ENCODE data around the gene LDB2. TPM values are rescaled to one million over a fixed set of nuclear protein-coding genes. Genes with fewer than 3 reads are reported as not detected.

LDB2 gene
- total and polyA plus RNA-seq, 2 donors (not counting 1 experiment from before 2014, with no cell fraction given), result not detected

GRCh38 chr4:16790508-16790907 lies 107.9 kb downstream of the LDB2 start:
- Mint-ChIP-seq H3K4me3 (no peak overlapping the region), H3K27me3 (no peaks in the 10 kb centered on the region), H3K9me3 (ENCODE audit: insufficient read depth) (no peaks in the 10 kb centered on the region), H3K4me1 (no peaks in the 10 kb centered on the region), H3K27ac (no peak overlapping the region)
- H3K4me3 ChIP-seq (ENCODE audit: control extremely low read depth in 1 of 5, extremely low read depth in 1 of 5, insufficient read depth in 1 of 5, low read depth in 2 of 5, low read length in 4 of 5), result no peak overlapping the region
- no peak overlapping the region for H3K4me2 ChIP-seq (replicated peaks; ENCODE audit: low read depth, low read length, poor library complexity, severe bottlenecking)
- intact Hi-C loops (cut with micrococcal nuclease), result no loop called here
- H3K27me3 ChIP-seq (replicated peaks in 1 of 4; ENCODE audit: control extremely low read depth in 1 of 4, control insufficient read depth in 3 of 4, insufficient read depth in 4 of 4, low read length in 3 of 4), result no peaks in the 10 kb centered on the region
- no peaks in the 10 kb centered on the region for H4K20me1 ChIP-seq (ENCODE audit: control insufficient read depth, insufficient read depth, low read length, poor library complexity, severe bottlenecking)
- peaks cover 0 to 3% (median 0%) of the 10 kb centered on the region in 3 donors for H3K9me3 ChIP-seq (ENCODE audit: control extremely low read depth in 1 of 3, control insufficient read depth in 2 of 3, insufficient read depth in 1 of 3, low read length in 2 of 3)
- H3K36me3 ChIP-seq (replicated peaks in 1 of 2; ENCODE audit: control extremely low read depth in 1 of 2, control insufficient read depth in 1 of 2, extremely low read depth in 1 of 2, insufficient read depth in 2 of 2, low read length in 1 of 2), result no peaks in the 10 kb centered on the region
- H3K27ac ChIP-seq (ENCODE audit: low read length in 2 of 2), result no peak overlapping the region
- H3K4me1 ChIP-seq (ENCODE audit: control insufficient read depth in 2 of 2, insufficient read depth in 2 of 2, low read length in 2 of 2), result no peaks in the 10 kb centered on the region
- H3K9ac ChIP-seq (ENCODE audit: low read length), result no peak overlapping the region
- ChIA-PET CTCF (no interaction called here), POLR2A (no interaction called here)
- no peaks in the 10 kb centered on the region for H3K79me2 ChIP-seq (ENCODE audit: control insufficient read depth, insufficient read depth, low read length)
- DNase-seq, result no peak
- ATAC-seq (ENCODE audit: low read depth), result no peak
- WGBS (ENCODE audit: insufficient coverage), result 98% methylated on average over 7 of the region's 8 CpGs
- H2AFZ ChIP-seq (ENCODE audit: insufficient read depth, low read depth, low read length, poor library complexity, severe bottlenecking), result no peak overlapping the region
- TF ChIP-seq EZH2 (IDR thresholded peaks at IDR 0.05; ENCODE audit: borderline replicate concordance, insufficient read depth, low read depth, low read length, poor library complexity, severe bottlenecking), result no peak
- TF ChIP-seq, protein P1, sequence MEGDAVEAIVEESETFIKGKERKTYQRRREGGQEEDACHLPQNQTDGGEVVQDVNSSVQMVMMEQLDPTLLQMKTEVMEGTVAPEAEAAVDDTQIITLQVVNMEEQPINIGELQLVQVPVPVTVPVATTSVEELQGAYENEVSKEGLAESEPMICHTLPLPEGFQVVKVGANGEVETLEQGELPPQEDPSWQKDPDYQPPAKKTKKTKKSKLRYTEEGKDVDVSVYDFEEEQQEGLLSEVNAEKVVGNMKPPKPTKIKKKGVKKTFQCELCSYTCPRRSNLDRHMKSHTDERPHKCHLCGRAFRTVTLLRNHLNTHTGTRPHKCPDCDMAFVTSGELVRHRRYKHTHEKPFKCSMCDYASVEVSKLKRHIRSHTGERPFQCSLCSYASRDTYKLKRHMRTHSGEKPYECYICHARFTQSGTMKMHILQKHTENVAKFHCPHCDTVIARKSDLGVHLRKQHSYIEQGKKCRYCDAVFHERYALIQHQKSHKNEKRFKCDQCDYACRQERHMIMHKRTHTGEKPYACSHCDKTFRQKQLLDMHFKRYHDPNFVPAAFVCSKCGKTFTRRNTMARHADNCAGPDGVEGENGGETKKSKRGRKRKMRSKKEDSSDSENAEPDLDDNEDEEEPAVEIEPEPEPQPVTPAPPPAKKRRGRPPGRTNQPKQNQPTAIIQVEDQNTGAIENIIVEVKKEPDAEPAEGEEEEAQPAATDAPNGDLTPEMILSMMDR (IDR thresholded peaks at IDR 0.05), result no peak

DNA sequence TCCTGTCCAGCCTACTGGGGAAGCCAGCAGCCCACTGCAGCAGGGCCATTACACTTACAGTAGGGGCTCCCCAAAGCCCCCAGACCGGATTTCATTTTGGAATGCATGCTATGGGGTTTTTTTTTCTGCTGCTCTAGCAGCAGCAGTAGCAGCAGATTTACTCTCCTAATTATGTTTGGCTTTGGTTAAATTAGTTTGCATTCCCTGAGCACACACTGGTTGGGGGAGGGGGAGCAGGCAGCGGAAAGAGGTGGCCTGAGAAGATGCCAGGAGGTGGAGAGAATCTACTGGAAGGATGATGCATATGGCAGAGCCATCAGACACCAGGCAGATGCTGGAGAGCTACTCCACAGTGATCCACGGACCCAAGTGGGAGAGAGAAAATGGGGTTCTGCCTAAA lies 109.6 kb downstream of the LDB2 start:
- Histone ChIP-seq H4K20me1 (ENCODE audit: control insufficient read depth, insufficient read depth, low read length, poor library complexity, severe bottlenecking) (no peaks in the 10 kb centered on the region), H3K9ac (ENCODE audit: low read length) (no peak overlapping the region), H3K27me3 (replicated peaks in 1 of 4; ENCODE audit: control extremely low read depth in 1 of 4, control insufficient read depth in 3 of 4, insufficient read depth in 4 of 4, low read length in 3 of 4) (no peaks in the 10 kb centered on the region), H3K4me2 (replicated peaks; ENCODE audit: low read depth, low read length, poor library complexity, severe bottlenecking) (no peak overlapping the region), H3K4me3 (ENCODE audit: control extremely low read depth in 1 of 5, extremely low read depth in 1 of 5, insufficient read depth in 1 of 5, low read depth in 2 of 5, low read length in 4 of 5) (no peak overlapping the region), H3K36me3 (replicated peaks in 1 of 2; ENCODE audit: control extremely low read depth in 1 of 2, control insufficient read depth in 1 of 2, extremely low read depth in 1 of 2, insufficient read depth in 2 of 2, low read length in 1 of 2) (no peaks in the 10 kb centered on the region), H3K4me1 (ENCODE audit: control insufficient read depth in 2 of 2, insufficient read depth in 2 of 2, low read length in 2 of 2) (no peaks in the 10 kb centered on the region), H2AFZ (ENCODE audit: insufficient read depth, low read depth, low read length, poor library complexity, severe bottlenecking) (no peak overlapping the region), H3K79me2 (ENCODE audit: control insufficient read depth, insufficient read depth, low read length) (no peaks in the 10 kb centered on the region), H3K9me3 (ENCODE audit: control extremely low read depth in 1 of 3, control insufficient read depth in 2 of 3, insufficient read depth in 1 of 3, low read length in 2 of 3) (peaks cover 0 to 3% (median 0%) of the 10 kb centered on the region in 3 donors), H3K27ac (ENCODE audit: low read length in 2 of 2) (no peak overlapping the region)
- Mint-ChIP-seq H3K4me1 (no peaks in the 10 kb centered on the region), H3K27me3 (no peaks in the 10 kb centered on the region), H3K4me3 (no peak overlapping the region), H3K9me3 (ENCODE audit: insufficient read depth) (no peaks in the 10 kb centered on the region), H3K27ac (no peak overlapping the region)
- intact Hi-C loops (cut with micrococcal nuclease), result no loop called here
- ChIA-PET CTCF (no interaction called here), POLR2A (no interaction called here)
- no peak for TF ChIP-seq EZH2 (IDR thresholded peaks at IDR 0.05; ENCODE audit: borderline replicate concordance, insufficient read depth, low read depth, low read length, poor library complexity, severe bottlenecking)
- TF ChIP-seq, protein P1 (IDR thresholded peaks at IDR 0.05), result no peak
- no peak for DNase-seq
- no peak for ATAC-seq (ENCODE audit: low read depth)
- 67% methylated on average over 2 of the region's 3 CpGs for WGBS (ENCODE audit: insufficient coverage)
